HG03378 (cell line): ENCODE results near the gene ALMS1.
"Not testable (repeated sequence)": the region's sequence is repeated elsewhere in the genome, so short reads cannot be mapped to it uniquely, and the experiment has no call there.

Source experiments
- ATAC-seq: cut with Tn5 transposase; IDR thresholded peaks from one replicate; pipeline ENCODE4 v1.9.1; 2021; ENCODE audit warnings: mild to moderate bottlenecking, moderate library complexity; ENCODE audit not compliant: unreplicated experiment

Gene ALMS1

DNA sequence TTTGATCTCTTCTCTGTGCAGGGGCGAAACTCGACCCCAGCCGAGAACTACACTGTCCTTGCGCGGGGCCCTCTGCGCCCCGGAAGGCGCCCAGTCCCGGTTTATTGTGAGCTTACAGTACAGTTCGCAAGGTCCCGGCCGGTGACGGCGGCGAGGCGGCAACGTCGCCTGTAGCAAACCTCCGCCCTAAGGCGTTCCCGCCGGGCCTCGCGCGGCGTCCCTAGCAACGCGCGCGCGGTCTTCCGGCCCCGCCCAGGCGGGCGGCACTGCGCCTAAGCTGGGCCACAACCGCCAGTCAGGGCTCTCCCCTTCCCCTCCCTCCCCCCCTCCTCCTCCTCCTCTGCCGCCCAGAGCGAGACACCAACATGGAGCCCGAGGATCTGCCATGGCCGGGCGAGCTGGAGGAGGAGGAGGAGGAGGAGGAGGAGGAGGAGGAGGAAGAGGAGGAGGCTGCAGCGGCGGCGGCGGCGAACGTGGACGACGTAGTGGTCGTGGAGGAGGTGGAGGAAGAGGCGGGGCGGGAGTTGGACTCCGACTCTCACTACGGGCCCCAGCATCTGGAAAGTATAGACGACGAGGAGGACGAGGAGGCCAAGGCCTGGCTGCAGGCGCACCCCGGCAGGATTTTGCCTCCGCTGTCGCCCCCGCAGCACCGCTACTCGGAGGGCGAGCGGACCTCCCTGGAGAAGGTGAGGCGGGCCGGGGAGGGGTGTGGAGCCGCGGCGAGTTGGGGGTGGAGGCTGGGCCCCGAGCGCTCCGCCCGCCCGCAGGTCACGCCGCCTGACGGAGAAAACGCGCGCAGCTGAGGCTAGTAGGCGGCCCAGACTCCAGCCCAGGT is at the start of gene ALMS1:
TSS of gene ALMS1 (plus strand) at position 333 of the 838 bp plus-strand sequence. CDS start at position 366, 33 bp downstream.
- ATAC-seq: peak; percentile 81

DNA sequence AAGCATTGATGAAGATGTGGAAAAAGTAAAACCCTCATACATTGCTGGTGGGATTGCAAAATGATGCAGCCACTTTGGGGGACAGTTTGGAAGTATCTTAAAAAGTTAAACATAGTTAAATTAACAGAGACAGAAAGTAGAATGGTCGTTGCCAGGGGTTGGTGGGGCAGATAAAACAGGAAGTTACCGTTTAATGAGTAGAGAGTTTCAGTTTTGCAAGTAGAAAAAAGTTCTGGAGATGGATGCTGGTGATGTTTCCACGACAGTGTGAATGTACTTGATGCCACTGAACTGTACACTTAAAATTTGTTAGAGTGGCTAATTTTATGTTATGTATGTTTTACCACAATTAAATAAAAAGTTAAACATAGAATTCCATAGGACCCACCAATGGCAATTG is 47.8 kb upstream of the ALMS1 start:
- ATAC-seq: no peak

DNA sequence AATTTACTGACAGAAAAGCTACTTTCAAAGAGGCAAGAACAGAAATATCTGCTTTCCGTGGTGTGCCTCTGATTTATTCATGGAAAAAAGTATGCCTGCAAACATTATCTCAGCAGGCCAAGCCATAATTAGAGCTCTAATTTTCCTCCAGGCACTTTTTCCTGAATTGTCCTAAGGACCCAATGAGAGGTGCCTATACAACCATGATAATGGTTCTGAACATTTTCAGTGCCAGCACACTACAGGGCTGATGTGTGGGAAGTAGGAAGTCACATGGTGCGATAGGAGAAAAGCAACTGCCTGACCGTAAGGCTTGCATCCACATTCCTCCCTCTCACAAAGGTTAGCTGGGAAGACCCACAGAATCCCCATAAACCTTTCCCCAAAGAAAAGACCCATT is 46.4 kb upstream of the ALMS1 start:
- ATAC-seq: no peak

DNA sequence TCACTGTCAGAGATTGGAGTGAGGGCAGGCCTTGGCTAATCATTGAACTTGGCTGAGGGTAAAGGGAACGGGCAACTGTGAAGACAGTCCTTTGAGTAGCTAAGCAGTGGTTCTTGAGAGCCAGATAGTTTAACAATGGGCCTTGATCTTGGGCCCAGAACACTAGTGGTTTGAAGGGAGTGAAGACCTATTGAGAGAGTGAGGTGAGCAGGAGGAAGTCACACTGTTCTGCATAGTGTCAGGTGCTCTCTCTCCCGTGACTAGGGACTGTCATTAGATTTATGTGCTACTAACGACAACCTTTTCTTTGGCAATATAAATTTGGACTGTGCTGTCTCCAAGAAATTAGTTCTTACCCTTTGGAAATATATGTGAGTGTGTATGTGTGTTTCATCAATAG is 44.6 kb upstream of the ALMS1 start:
- ATAC-seq: no peak

DNA sequence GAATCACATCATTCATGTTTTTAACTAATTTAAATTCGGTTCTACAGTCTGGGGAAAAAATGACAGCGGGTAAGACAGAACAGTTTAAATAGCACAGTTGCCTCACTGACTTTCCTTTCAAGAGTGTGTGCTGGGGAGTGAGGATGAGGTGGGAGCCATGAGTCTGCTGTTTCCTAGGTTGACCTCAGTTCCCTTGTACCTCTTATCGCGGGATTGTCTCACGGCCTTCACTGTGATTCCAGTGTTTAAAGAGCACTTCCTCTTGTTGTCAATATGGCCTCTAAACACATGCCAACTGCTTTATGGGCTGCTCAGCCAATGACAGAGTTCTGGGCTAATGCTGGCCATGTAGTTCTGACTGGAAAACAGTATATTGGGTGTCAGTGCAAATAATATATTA is 41.6 kb upstream of the ALMS1 start:
- no peak for ATAC-seq

DNA sequence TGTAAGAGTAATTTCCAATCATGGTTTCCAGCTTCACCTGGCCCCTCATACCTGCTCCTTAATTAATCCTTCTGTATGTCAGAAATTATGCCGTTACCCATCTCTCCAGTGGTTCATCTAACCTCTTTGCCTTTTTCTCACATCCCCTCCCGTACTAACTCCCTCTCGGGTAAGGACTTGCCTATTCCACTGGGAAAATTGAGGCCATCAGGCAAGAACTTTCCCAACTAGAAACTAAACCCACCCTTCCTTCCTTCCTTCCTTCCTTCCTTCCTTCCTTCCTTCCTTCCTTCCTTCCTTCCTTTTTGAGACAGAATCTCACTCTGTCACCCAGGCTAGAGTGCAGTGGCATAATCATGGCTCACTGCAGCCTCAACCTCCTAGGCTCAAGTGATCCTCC is 40.9 kb upstream of the ALMS1 start:
- ATAC-seq: not testable (repeated sequence)

DNA sequence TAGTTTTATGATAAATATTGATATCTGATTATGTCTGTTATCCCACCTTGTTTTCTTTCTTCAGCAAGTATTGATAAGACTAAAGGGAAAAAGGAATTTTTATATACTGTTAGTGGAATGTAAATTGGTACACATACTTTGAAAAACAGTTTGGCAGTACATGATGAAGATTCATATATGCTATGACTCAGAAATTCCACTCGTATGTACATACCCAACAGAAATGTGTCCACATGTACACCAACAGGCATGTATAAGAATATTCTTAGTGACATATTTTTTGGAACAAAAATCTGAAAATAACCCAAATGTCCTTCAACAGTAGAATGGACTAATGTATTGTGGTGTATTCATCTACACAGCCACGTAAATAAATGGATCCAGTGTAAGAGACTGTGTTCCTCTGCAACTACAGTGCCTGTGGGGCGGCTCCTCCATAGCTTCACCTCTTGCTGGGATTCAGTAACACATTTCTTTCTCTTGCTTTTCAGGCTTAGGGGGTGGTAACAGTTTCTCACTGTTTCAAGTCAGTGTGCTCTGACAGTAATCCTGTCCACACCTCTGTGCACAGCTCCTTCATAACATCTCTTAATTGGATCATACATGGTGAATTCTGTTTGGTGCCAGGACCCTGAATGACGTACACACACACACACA is 35.5 kb upstream of the ALMS1 start:
- no peak for ATAC-seq

- ATAC-seq: no peak
These were observed 29.5 kb upstream of the ALMS1 start for GRCh38 chr2:73356097-73356496.

GRCh38 chr2:73359915-73360697 is 25.5 kb upstream of the ALMS1 start:
- ATAC-seq: no peak

DNA sequence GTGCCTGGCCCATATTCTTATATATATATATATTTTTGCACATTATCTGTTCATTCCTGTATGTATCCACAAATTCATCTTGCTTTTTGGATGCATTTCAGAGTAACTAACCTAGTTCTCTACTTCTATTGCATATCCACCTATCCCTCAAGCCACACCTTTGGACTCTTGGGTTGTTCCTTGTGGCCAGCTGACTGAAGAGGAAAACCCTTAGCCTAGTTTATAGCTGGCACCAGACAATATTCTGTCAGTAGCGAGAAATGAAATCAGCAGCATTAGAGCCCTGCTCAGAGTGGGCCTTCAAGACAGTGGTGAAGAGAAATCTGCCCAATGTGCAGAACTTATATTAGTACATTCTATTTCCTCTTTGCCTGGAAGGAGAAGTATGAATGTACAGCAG is 19.6 kb upstream of the ALMS1 start:
- no peak for ATAC-seq

GRCh38 chr2:73368781-73369180 is 16.9 kb upstream of the ALMS1 start:
- ATAC-seq: no peak

DNA sequence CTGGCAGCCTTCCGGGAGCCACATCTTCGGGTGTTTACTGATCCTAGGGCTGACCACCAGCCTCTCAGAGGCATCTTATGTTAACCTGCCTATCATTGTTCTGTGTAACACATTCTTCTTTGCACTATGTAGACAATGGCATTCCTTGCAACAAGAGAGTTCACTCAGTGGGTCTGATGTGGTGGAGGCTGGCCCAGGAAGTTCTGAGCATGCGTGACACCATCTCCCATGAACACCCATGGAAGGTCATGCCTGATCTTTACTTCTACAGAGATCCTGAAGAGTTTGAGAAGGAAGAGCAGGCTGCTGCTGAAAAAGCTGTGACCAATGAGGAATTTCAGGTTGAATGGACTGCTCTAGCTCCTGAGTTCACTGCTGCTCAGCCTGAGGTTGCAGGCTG is 15.3 kb upstream of the ALMS1 start:
- ATAC-seq: no peak

GRCh38 chr2:73373344-73373743 is 12.3 kb upstream of the ALMS1 start:
- ATAC-seq: no peak

GRCh38 chr2:73374269-73374668 is 11.4 kb upstream of the ALMS1 start:
- ATAC-seq: no peak

DNA sequence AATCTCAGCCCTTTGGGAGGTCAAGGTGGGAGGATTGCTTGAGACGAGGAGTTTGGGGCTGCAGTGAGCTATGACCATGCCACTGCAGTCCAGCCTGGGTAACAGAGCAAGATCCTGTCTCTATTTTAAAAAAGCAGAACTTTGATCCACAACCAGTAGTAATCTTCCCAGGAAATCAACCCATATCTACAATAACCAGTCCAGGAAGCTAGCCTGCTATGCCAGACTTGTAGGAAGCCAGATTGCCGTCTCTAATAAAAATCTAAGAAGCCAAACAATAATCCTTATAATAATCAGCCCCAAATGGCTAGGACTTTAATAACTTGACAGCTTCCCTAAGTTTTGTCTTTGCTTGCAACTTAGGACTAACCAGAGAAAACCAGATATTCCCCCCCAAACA is 9.0 kb upstream of the ALMS1 start:
- no peak for ATAC-seq

DNA sequence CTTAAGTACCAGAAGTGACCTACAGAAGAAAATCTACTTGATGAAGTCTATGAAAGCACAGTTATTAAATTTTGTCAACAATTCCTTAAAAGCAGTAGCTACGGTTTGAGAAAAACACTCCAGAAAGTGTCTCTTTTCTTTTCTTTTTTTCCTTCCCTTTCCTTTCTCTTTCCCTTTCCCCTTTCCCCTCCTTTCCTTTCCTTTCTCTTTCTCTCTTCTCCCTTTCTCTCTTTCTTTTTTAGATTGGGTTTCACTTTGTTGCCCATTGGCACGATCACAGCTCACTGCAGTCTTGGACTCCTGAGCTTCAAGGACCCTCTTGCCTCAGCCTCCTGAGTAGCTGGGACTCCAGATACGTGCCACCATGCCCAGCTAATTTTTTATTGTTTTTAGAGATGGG is 2.6 kb upstream of the ALMS1 start:
- no peak for ATAC-seq

- ATAC-seq: no peak
These were observed 523 bp upstream of the ALMS1 start for GRCh38 chr2:73385123-73385503.

DNA sequence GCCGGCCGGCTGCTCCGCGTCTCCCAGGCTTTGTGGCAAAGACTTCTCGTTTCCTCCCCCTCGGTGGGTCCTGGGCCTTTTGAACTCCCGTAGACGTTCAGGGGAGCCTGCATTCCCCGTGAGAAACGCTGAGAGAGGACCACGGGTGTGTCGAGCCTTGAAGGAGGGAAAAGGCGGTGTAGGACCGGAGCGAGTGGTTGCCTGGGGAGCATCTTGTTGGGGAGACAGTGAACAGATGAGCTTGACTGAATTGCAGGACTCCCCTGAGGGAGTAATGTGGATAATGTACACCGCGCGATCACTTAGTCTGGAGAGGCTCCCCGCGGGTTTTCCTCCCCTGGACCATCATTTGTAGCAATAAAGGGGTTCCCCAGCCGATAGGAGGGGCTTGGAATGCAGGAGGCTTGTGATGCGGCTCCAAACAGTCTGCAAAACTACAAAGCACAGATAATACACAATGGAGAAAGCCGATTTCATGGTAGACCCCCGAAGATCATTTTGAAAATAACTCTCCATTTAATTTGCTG is 769 bp downstream of the ALMS1 start:
- ATAC-seq: peak; percentile 16

GRCh38 chr2:73386894-73387636 is 1.4 kb downstream of the ALMS1 start:
- no peak for ATAC-seq

GRCh38 chr2:73402386-73403103 is 16.9 kb downstream of the ALMS1 start:
- ATAC-seq: no peak
